ENCODE data around the gene METTL23. TPM values are rescaled to one million over a fixed set of nuclear protein-coding genes. Genes with fewer than 3 reads are reported as not detected.

Gene METTL23
- total RNA-seq, 1 donor from 2014 or later, result 24.3 TPM

- peak; percentile 87 for DNase-seq
- Mint-ChIP-seq H3K27me3 (ENCODE audit: unreplicated experiment) (peaks cover 9% of the 10 kb centered on the region), H3K36me3 (ENCODE audit: unreplicated experiment) (no peaks in the 10 kb centered on the region), H3K4me3 (ENCODE audit: unreplicated experiment) (peak overlapping the region; percentile 83), H3K9me3 (ENCODE audit: unreplicated experiment) (peaks cover 8% of the 10 kb centered on the region), H3K27ac (ENCODE audit: unreplicated experiment) (peak overlapping the region; percentile 90), H3K4me1 (ENCODE audit: low read depth, unreplicated experiment) (peaks cover 30% of the 10 kb centered on the region)
- TF ChIP-seq CTCF (IDR thresholded peaks at IDR 0.05; ENCODE audit: partially characterized antibody, unreplicated experiment), result peak; percentile 83
Observed at GRCh38 chr17:76681222-76682137, 45.2 kb upstream of the METTL23 start.

GRCh38 chr17:76682296-76682695 lies 44.3 kb upstream of the METTL23 start:
- Mint-ChIP-seq H3K27ac (ENCODE audit: unreplicated experiment) (peak overlapping the region; percentile 90), H3K27me3 (ENCODE audit: unreplicated experiment) (peaks cover 11% of the 10 kb centered on the region), H3K9me3 (ENCODE audit: unreplicated experiment) (peaks cover 8% of the 10 kb centered on the region), H3K4me3 (ENCODE audit: unreplicated experiment) (peak overlapping the region; percentile 83), H3K4me1 (ENCODE audit: low read depth, unreplicated experiment) (peaks cover 38% of the 10 kb centered on the region), H3K36me3 (ENCODE audit: unreplicated experiment) (no peaks in the 10 kb centered on the region)
- DNase-seq, result no peak
- no peak for TF ChIP-seq CTCF (IDR thresholded peaks at IDR 0.05; ENCODE audit: partially characterized antibody, unreplicated experiment)

GRCh38 chr17:76683011-76683755 lies 43.5 kb upstream of the METTL23 start:
- peak overlapping the region; percentile 48 for H3K27ac Mint-ChIP-seq (ENCODE audit: unreplicated experiment)
- DNase-seq, result peak; percentile 59

GRCh38 chr17:76683921-76684745 lies 42.5 kb upstream of the METTL23 start:
- Mint-ChIP-seq H3K4me3 (ENCODE audit: unreplicated experiment) (no peak overlapping the region), H3K36me3 (ENCODE audit: unreplicated experiment) (no peaks in the 10 kb centered on the region), H3K4me1 (ENCODE audit: low read depth, unreplicated experiment) (peaks cover 46% of the 10 kb centered on the region), H3K27me3 (ENCODE audit: unreplicated experiment) (peaks cover 11% of the 10 kb centered on the region), H3K27ac (ENCODE audit: unreplicated experiment) (no peak overlapping the region), H3K9me3 (ENCODE audit: unreplicated experiment) (peaks cover 11% of the 10 kb centered on the region)
- no peak for TF ChIP-seq CTCF (IDR thresholded peaks at IDR 0.05; ENCODE audit: partially characterized antibody, unreplicated experiment)
- no peak for DNase-seq

More at GRCh38 chr17:76683011-76683755, 43.5 kb upstream of the METTL23 start:
- no peak overlapping the region for H3K4me3 Mint-ChIP-seq (ENCODE audit: unreplicated experiment)
- H3K4me1 Mint-ChIP-seq (ENCODE audit: low read depth, unreplicated experiment), result peaks cover 42% of the 10 kb centered on the region
- H3K27me3 Mint-ChIP-seq (ENCODE audit: unreplicated experiment), result peaks cover 11% of the 10 kb centered on the region
- peak; percentile 36 for TF ChIP-seq CTCF (IDR thresholded peaks at IDR 0.05; ENCODE audit: partially characterized antibody, unreplicated experiment)
- peaks cover 11% of the 10 kb centered on the region for H3K9me3 Mint-ChIP-seq (ENCODE audit: unreplicated experiment)
- H3K36me3 Mint-ChIP-seq (ENCODE audit: unreplicated experiment), result no peaks in the 10 kb centered on the region
